Measurements from ENCODE around the gene C2orf92. TPM values are rescaled to one million over a fixed set of nuclear protein-coding genes. Genes with fewer than 3 reads are reported as not detected.
"Not testable (repeated sequence)": the region's sequence is repeated elsewhere in the genome, so short reads cannot be mapped to it uniquely, and the experiment has no call there.

Gene C2orf92
- total RNA-seq, 1 experiment from 2014 or later, result 0.21 TPM

GRCh38 chr2:97706112-97706511 is 36.6 kb downstream of the C2orf92 start:
- in situ Hi-C loops (cut with HindIII; ENCODE audit: low pct_unique_long_range_greater_than_20kb, low sequenced_read_pairs), result no loop called here
- DNase-seq (ENCODE audit: low read depth, low spot score), result no peak

GRCh38 chr2:97706708-97707345 is 37.3 kb downstream of the C2orf92 start:
- DNase-seq (ENCODE audit: low read depth, low spot score), result no peak
- in situ Hi-C loops (cut with HindIII; ENCODE audit: low pct_unique_long_range_greater_than_20kb, low sequenced_read_pairs), result no loop called here

DNA sequence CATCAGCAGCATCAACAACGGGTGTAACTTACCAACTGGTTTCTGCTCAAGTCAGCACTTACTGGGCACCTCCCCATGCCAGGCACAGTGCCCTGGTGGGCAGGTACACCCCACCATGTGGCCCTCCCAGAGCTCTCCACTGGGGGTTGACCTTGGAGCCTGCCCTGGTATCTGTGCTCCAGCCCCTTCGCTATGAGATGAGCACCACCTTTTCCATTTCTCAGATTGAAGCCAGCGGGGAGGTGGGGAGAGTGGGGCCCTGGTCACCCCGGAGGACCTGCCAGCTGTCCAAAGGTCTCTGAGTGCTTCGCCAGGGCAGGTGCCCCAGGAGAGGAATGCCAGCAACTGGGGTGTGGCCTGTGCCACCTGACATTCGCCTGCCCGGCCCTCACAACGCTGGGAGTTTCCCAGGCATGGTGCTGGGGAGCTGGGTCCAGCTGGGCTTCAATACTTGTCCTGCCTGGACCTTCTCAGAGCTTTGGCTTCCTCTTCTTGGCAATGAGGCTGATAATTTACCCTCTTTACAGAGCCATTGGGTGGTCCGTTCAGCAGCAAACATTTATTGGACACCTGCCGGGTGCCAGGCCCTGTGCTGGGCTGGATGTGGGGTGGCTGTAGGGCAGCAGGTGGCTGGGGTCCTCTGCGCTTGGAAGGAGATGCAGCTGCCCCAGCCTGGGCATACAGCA is 38.0 kb downstream of the C2orf92 start:
- in situ Hi-C loops (cut with HindIII; ENCODE audit: low pct_unique_long_range_greater_than_20kb, low sequenced_read_pairs), result no loop called here

DNA sequence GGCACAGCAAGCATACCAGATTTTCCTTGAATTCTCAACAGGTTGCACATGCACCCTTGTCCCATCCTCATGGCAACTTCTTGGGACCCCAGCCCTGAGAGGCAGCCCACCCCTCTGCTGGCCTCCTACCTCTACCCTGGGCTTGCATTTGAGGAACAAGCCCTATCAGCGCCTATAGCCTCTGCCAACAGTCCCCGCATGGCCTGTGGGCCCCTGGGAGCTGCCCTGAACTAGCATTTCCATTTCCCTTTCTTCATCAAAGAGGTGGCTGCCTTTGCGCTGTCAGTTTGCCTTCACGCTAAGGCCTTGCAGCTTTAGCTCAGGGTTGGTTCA is 38.5 kb downstream of the C2orf92 start:
- no peak for DNase-seq (ENCODE audit: low read depth, low spot score)
- in situ Hi-C loops (cut with HindIII; ENCODE audit: low pct_unique_long_range_greater_than_20kb, low sequenced_read_pairs), result no loop called here

More for the DNA sequence above, 38.0 kb downstream of the C2orf92 start:
- DNase-seq (ENCODE audit: low read depth, low spot score), result no peak

GRCh38 chr2:97708608-97709007 is 39.1 kb downstream of the C2orf92 start:
- DNase-seq (ENCODE audit: low read depth, low spot score), result no peak
- in situ Hi-C loops (cut with HindIII; ENCODE audit: low pct_unique_long_range_greater_than_20kb, low sequenced_read_pairs), result no loop called here

GRCh38 chr2:97711394-97711711 is 41.8 kb downstream of the C2orf92 start:
- in situ Hi-C loops (cut with HindIII; ENCODE audit: low pct_unique_long_range_greater_than_20kb, low sequenced_read_pairs), result no loop called here
- DNase-seq (ENCODE audit: low read depth, low spot score), result no peak

GRCh38 chr2:97712175-97712574 is 42.7 kb downstream of the C2orf92 start:
- in situ Hi-C loops (cut with HindIII; ENCODE audit: low pct_unique_long_range_greater_than_20kb, low sequenced_read_pairs); DNase-seq (ENCODE audit: low read depth, low spot score): not testable (repeated sequence)

DNA sequence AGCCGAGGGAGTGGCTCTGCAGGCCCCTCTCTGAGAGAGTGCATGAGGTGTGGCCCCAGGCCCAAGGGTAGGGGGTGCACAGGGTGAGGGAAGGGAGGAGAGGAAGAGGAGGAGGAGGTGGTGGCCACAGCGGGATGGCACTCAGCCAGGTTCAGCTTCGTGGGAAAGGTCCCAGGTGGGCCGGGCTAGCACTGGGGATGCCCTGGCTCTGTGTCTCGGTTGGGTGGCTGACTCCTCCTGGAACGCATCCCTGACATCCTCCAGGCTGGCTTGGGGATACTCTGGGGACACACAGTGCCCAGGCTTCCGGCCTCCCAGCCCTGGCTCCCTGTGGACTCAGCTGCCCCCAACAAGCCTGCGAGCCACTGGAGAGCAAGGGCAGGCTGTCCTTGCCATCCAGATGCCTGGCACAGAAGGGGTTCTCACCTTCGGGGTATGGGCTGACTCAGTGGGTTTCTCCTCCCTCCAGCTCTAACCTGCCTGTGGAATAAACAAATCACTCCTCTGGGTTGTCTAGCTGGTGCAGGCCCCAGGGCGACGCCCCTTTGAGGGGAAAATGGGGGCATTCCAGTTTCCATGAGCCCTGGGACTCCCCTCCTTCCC is 43.3 kb downstream of the C2orf92 start:
- DNase-seq (ENCODE audit: low read depth, low spot score), result no peak
- in situ Hi-C loops (cut with HindIII; ENCODE audit: low pct_unique_long_range_greater_than_20kb, low sequenced_read_pairs), result no loop called here

- in situ Hi-C loops (cut with HindIII; ENCODE audit: low pct_unique_long_range_greater_than_20kb, low sequenced_read_pairs), result no loop called here
- DNase-seq (ENCODE audit: low read depth, low spot score), result no peak
Measured at GRCh38 chr2:97713296-97714083, 44.0 kb downstream of the C2orf92 start, which contains the start of gene ZAP70. TSS of gene ZAP70 (plus strand) at chr2:97713576. CDS start at chr2:97724037, 10,461 bp downstream.

- no peak for DNase-seq (ENCODE audit: low read depth, low spot score)
- in situ Hi-C loops (cut with HindIII; ENCODE audit: low pct_unique_long_range_greater_than_20kb, low sequenced_read_pairs), result no loop called here
Measured at GRCh38 chr2:97714084-97714949, 44.8 kb downstream of the C2orf92 start.

- in situ Hi-C loops (cut with HindIII; ENCODE audit: low pct_unique_long_range_greater_than_20kb, low sequenced_read_pairs), result no loop called here
Measured at GRCh38 chr2:97714950-97715652, 45.6 kb downstream of the C2orf92 start.

GRCh38 chr2:97715951-97716694 is 46.6 kb downstream of the C2orf92 start:
- no peak for DNase-seq (ENCODE audit: low read depth, low spot score)
- in situ Hi-C loops (cut with HindIII; ENCODE audit: low pct_unique_long_range_greater_than_20kb, low sequenced_read_pairs), result no loop called here

More at GRCh38 chr2:97714950-97715652, 45.6 kb downstream of the C2orf92 start:
- DNase-seq (ENCODE audit: low read depth, low spot score), result no peak

GRCh38 chr2:97716695-97717612 is 47.4 kb downstream of the C2orf92 start:
- no peak for DNase-seq (ENCODE audit: low read depth, low spot score)
- in situ Hi-C loops (cut with HindIII; ENCODE audit: low pct_unique_long_range_greater_than_20kb, low sequenced_read_pairs), result no loop called here

DNA sequence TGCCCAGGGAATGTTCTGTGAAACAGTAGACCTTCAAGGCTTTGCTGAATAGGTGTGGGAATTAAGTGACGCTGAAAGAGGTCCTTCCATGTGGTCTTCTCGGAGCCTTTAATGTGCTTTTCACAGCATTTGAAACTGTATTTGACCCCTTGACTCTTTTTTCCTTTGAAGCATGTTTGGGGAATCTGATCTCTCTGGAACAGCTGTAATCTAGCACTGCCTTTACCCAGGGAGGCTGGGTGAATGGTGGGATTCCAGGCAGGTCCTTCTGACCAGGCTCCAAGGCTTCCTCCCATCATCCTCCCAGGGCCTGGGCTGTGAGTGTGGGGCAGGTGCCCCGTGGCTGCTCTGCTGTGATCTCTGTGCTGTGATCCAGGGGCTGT is 48.1 kb downstream of the C2orf92 start:
- in situ Hi-C loops (cut with HindIII; ENCODE audit: low pct_unique_long_range_greater_than_20kb, low sequenced_read_pairs), result no loop called here
- no peak for DNase-seq (ENCODE audit: low read depth, low spot score)

GRCh38 chr2:97718051-97718882 is 48.8 kb downstream of the C2orf92 start:
- in situ Hi-C loops (cut with HindIII; ENCODE audit: low pct_unique_long_range_greater_than_20kb, low sequenced_read_pairs), result no loop called here
- DNase-seq (ENCODE audit: low read depth, low spot score), result no peak

Data from SK-MEL-5 (cell line).